ENCODE measurements around the gene HSPA12B. TPM values are rescaled to one million over a fixed set of nuclear protein-coding genes. Genes with fewer than 3 reads are reported as not detected.

Gene HSPA12B
- total RNA-seq, 1 experiment from 2014 or later = 2.7 TPM

DNA sequence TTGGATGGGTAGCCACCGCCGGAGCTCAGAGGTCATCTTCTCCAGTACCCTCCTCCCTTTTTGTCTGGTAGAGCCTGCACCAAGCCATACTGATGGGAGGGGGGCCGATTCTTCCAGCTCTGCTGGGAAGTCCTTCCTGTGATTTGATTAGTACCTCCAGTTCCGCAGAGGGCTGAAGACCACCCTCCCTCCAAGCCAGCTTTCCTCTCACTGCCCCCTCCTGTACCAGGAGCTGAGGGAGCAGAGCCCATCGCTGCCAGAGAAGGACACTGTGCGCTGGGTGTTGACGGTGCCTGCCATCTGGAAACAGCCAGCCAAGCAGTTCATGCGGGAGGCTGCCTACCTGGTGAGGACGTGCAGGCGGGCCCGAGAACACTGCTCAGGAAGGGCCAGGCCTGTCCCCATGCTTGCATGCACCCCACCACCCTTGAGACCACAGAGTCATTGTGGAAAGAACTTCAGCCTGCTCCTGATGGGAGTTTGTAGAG lies 13.2 kb downstream of the HSPA12B start:
- H3K23me2 ChIP-seq (ENCODE audit: insufficient read length, low read depth, low read length, poor library complexity, severe bottlenecking) = peaks cover 22% of the 10 kb centered on the region
- no peak overlapping the region for H2BK120ac ChIP-seq (ENCODE audit: low read depth, low read length, poor library complexity, severe bottlenecking)
- TF ChIP-seq, protein P1, sequence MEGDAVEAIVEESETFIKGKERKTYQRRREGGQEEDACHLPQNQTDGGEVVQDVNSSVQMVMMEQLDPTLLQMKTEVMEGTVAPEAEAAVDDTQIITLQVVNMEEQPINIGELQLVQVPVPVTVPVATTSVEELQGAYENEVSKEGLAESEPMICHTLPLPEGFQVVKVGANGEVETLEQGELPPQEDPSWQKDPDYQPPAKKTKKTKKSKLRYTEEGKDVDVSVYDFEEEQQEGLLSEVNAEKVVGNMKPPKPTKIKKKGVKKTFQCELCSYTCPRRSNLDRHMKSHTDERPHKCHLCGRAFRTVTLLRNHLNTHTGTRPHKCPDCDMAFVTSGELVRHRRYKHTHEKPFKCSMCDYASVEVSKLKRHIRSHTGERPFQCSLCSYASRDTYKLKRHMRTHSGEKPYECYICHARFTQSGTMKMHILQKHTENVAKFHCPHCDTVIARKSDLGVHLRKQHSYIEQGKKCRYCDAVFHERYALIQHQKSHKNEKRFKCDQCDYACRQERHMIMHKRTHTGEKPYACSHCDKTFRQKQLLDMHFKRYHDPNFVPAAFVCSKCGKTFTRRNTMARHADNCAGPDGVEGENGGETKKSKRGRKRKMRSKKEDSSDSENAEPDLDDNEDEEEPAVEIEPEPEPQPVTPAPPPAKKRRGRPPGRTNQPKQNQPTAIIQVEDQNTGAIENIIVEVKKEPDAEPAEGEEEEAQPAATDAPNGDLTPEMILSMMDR (conservative IDR thresholded peaks at IDR 0.05) = no peak
- H3K4me1 ChIP-seq (ENCODE audit: insufficient read depth, low read length) = peaks cover 3% of the 10 kb centered on the region; the same call in 1 of the 2 replicates
- no peak overlapping the region for H3K56ac ChIP-seq (ENCODE audit: insufficient read length, low read depth, low read length)
- no CpG with 5 or more reads among the region's 11 CpGs for WGBS (ENCODE audit: extremely low coverage, insufficient read length, low lambda C conversion rate)
- no peak overlapping the region for H4K91ac ChIP-seq (ENCODE audit: insufficient read length, low read depth, low read length)
- peak; percentile 48 for DNase-seq
- peak overlapping the region; percentile 66 for H3K4me2 ChIP-seq (ENCODE audit: insufficient read depth, insufficient read length, low read length)
- peaks cover 12 to 22% of the 10 kb centered on the region in 2 experiments for H3K4me1 Mint-ChIP-seq
- no peak overlapping the region for H4K8ac ChIP-seq (replicated peaks; ENCODE audit: insufficient read length, low read depth, low read length)
- no peak overlapping the region for H3K14ac ChIP-seq (ENCODE audit: insufficient read depth, low read length)
- no peak overlapping the region for H2AFZ ChIP-seq (ENCODE audit: low read length)
- H3K27ac Mint-ChIP-seq = peak overlapping the region in 1 of 3 experiments; percentile 52; a peak in 1 of 7 replicates
- no peak overlapping the region for H3K9ac ChIP-seq (ENCODE audit: extremely low read depth, insufficient read length, low read length)
- peaks cover 7% of the 10 kb centered on the region for H3K27me3 ChIP-seq (ENCODE audit: insufficient read depth, low read length)
- H3K9me3 Mint-ChIP-seq = no peaks in the 10 kb centered on the region
- H3K23ac ChIP-seq (ENCODE audit: insufficient read length, low read depth, low read length) = no peak overlapping the region
- no peaks in the 10 kb centered on the region for H3K79me1 ChIP-seq (ENCODE audit: insufficient read depth, low read depth, low read length, poor library complexity, severe bottlenecking)
- no peak overlapping the region for H2BK15ac ChIP-seq (ENCODE audit: low read depth, low read length)
- no peak overlapping the region for H3T11ph ChIP-seq (ENCODE audit: low read length)
- no peak overlapping the region for H3K4ac ChIP-seq (ENCODE audit: low read depth, low read length)
- H4K20me1 ChIP-seq (ENCODE audit: control insufficient read depth, insufficient read depth, insufficient read length) = no peaks in the 10 kb centered on the region
- no peak overlapping the region for H2BK12ac ChIP-seq (ENCODE audit: insufficient read length, low read depth, low read length)
- peak overlapping the region; percentile 80 to 86 for H3K4me3 Mint-ChIP-seq
- no peaks in the 10 kb centered on the region for H3K79me2 ChIP-seq (ENCODE audit: insufficient read depth, low read length)
- H3K36me3 Mint-ChIP-seq (ENCODE audit: insufficient read depth in 1 of 3, low read depth in 3 of 3) = peaks cover 1 to 2% (median 1%) of the 10 kb centered on the region in 3 experiments; a peak in 4 of 7 replicates
- H2AK5ac ChIP-seq (ENCODE audit: insufficient read length, low read length) = no peak overlapping the region
- H3K27me3 Mint-ChIP-seq (ENCODE audit: low read depth) = peaks cover 54% of the 10 kb centered on the region
- H3K9me3 ChIP-seq (ENCODE audit: control insufficient read depth, low read depth, low read length) = no peaks in the 10 kb centered on the region
- no peak overlapping the region for H4K5ac ChIP-seq (ENCODE audit: insufficient read length, low read depth, low read length)
- H2BK20ac ChIP-seq (ENCODE audit: low read depth, low read length, poor library complexity, severe bottlenecking) = no peak overlapping the region
- no peak overlapping the region for H2BK5ac ChIP-seq (ENCODE audit: insufficient read length, low read length)
- no peak overlapping the region for H3K27ac ChIP-seq (ENCODE audit: insufficient read length, low read depth, low read length)
- no peak overlapping the region for H3K18ac ChIP-seq (ENCODE audit: insufficient read length, low read depth, low read length)

Measured in H9 (cell line).